Mesendoderm (in vitro differentiated cells): ENCODE data around the gene IGFLR1. TPM values are rescaled to one million over a fixed set of nuclear protein-coding genes. Genes with fewer than 3 reads are reported as not detected.

Experiments used
- DNase-seq: peaks from one replicate; pipeline ENCODE4 v3.0.0; 2013
- H2AK5ac ChIP-seq: 2 replicates; pipeline ENCODE4 v1.6.1; 2013; ENCODE audit warnings: low read length, inconsistent platforms
- H2BK120ac ChIP-seq: 2 replicates; pipeline ENCODE4 v1.6.1; 2013; ENCODE audit warnings: low read depth, mild to moderate bottlenecking, low read length, moderate library complexity, mixed read lengths
- H2BK15ac ChIP-seq: replicated peaks from 2 replicates; pipeline ENCODE4 v1.6.1; 2013; ENCODE audit warnings: low read depth, mild to moderate bottlenecking, moderate library complexity
- H2BK5ac ChIP-seq: 2 replicates; pipeline ENCODE4 v1.6.1; 2013; ENCODE audit warnings: low read length, inconsistent platforms
- H3K18ac ChIP-seq: 2 replicates; pipeline ENCODE4 v1.6.1; 2013; ENCODE audit warnings: mild to moderate bottlenecking, low read length, mixed read lengths
- H3K23ac ChIP-seq: one replicate; pipeline ENCODE4 v1.6.1; 2013; ENCODE audit warnings: low read length
- H3K27ac ChIP-seq: 2 replicates; pipeline ENCODE4 v1.5.1; 2013; ENCODE audit warnings: low read depth, mild to moderate bottlenecking, inconsistent platforms, low read length, moderate library complexity
- H3K27me3 ChIP-seq: 2 replicates; pipeline ENCODE4 v1.6.1; 2013; ENCODE audit warnings: low read length, control low read depth, mild to moderate bottlenecking, inconsistent platforms; ENCODE audit not compliant: insufficient read depth, poor library complexity
- H3K36me3 ChIP-seq: 2 replicates; pipeline ENCODE4 v1.6.1; 2013; ENCODE audit warnings: low read length, inconsistent platforms; ENCODE audit not compliant: control insufficient read depth, insufficient read depth
- H3K4ac ChIP-seq: one replicate; pipeline ENCODE4 v1.6.1; 2013; ENCODE audit warnings: low read depth, mild to moderate bottlenecking, low read length, moderate library complexity
- H3K4me1 ChIP-seq: 2 replicates; pipeline ENCODE4 v1.6.1; 2013; ENCODE audit warnings: low read depth, low read length, inconsistent platforms; ENCODE audit not compliant: control insufficient read depth
- H3K4me2 ChIP-seq: 2 replicates; pipeline ENCODE4 v1.6.1; 2013; ENCODE audit warnings: low read length
- H3K4me3 ChIP-seq: 2 replicates; pipeline ENCODE4 v1.5.1; 2013; ENCODE audit warnings: mild to moderate bottlenecking, low read length
- H3K56ac ChIP-seq: one replicate; pipeline ENCODE4 v1.6.1; 2013; ENCODE audit warnings: low read length
- H3K79me1 ChIP-seq: 2 replicates; pipeline ENCODE4 v1.6.1; 2013; ENCODE audit warnings: low read length, inconsistent platforms
- H3K79me2 ChIP-seq: 2 replicates; pipeline ENCODE4 v1.6.1; 2013; ENCODE audit warnings: mild to moderate bottlenecking, low read length; ENCODE audit not compliant: control insufficient read depth, insufficient read depth
- H3K9ac ChIP-seq: 2 replicates; pipeline ENCODE4 v1.6.1; 2013; ENCODE audit warnings: low read length, inconsistent platforms
- H4K5ac ChIP-seq: one replicate; pipeline ENCODE4 v1.6.1; 2013; ENCODE audit warnings: low read length
- H4K8ac ChIP-seq: one replicate; pipeline ENCODE4 v1.6.1; 2013; ENCODE audit warnings: low read depth, mild to moderate bottlenecking, control low read depth, low read length, moderate library complexity
- WGBS: extraction: QIAGEN DNeasy Blood & Tissue Kit; methylation state at CpG from one replicate; pipeline ENCODE4 v1.1.7; 2013; ENCODE audit warnings: low lambda C conversion rate, missing lambda C conversion rate; ENCODE audit not compliant: insufficient coverage; ENCODE audit errors: extremely low coverage; 5-methylcytosine and 5-hydroxymethylcytosine counted together
- polyA plus RNA-seq, 2 experiments: library from polyadenylated mRNA; stranded (reverse); fragments of 200-250 nt; gene quantifications; one replicate each; pipeline ENCODE4 v1.2.3, GENCODE V29; 2013

Gene IGFLR1, protein sequence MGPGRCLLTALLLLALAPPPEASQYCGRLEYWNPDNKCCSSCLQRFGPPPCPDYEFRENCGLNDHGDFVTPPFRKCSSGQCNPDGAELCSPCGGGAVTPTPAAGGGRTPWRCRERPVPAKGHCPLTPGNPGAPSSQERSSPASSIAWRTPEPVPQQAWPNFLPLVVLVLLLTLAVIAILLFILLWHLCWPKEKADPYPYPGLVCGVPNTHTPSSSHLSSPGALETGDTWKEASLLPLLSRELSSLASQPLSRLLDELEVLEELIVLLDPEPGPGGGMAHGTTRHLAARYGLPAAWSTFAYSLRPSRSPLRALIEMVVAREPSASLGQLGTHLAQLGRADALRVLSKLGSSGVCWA
- 6.2 TPM for polyA plus RNA-seq (2013, experiment 1 of 2)
- polyA plus RNA-seq (2013, experiment 2 of 2) = 5.7 TPM

DNA sequence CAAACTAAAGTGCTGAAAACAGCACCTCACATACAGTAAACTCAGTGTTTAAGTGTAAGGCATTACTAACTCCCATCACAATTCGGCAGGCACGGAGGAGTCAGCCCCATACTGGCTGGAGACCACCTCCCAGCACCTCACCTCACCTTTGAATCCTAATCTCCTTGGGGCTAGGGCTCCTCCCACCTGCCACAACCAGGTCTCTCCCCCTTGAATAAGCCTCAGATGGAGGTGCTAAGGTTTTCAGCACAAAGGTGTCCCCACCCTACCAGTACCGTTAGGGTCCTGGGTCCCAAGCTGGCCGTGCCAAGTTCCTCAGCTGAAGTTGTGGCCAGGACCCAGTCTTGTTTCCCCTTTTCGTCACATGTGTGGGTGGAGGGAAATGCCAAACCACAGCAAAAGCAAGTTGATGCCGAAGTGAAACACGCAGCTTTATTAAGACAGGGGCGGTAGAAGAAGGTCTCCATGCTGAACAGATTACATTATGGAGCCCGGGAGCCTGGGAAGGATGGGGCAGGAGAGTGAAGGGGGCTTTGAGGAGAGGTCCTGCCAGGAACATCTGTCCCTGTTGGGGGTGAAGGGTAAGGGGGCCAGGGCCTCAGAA is at the start of gene IGFLR1:
TSS of gene IGFLR1 (minus strand) at position 332 of the 604 bp plus-strand sequence. CDS start 1,272 bp downstream, outside the sequence.
- Histone ChIP-seq H3K4ac (no peak within 1 kb of the TSS), H3K18ac (no peak within 1 kb of the TSS), H3K4me2 (no peak within 1 kb of the TSS), H3K56ac (peak within 1 kb of the TSS; percentile 74), H2BK15ac (no peak within 1 kb of the TSS), H3K4me1 (no peaks in the 10 kb centered on the region), H4K5ac (no peak within 1 kb of the TSS), H2AK5ac (no peak within 1 kb of the TSS), H3K79me2 (no peaks in the 10 kb centered on the region), H3K27ac (no peak within 1 kb of the TSS), H3K4me3 (no peak within 1 kb of the TSS), H4K8ac (no peak within 1 kb of the TSS), H2BK5ac (no peak within 1 kb of the TSS), H3K23ac (no peak within 1 kb of the TSS), H3K79me1 (no peaks in the 10 kb centered on the region), H3K9ac (no peak within 1 kb of the TSS), H2BK120ac (no peak within 1 kb of the TSS), H3K36me3 (peaks cover 7% of the 10 kb centered on the region), H3K27me3 (no peaks in the 10 kb centered on the region)
- no peak for DNase-seq
- no CpG with 5 or more reads among the region's 9 CpGs for WGBS

DNA sequence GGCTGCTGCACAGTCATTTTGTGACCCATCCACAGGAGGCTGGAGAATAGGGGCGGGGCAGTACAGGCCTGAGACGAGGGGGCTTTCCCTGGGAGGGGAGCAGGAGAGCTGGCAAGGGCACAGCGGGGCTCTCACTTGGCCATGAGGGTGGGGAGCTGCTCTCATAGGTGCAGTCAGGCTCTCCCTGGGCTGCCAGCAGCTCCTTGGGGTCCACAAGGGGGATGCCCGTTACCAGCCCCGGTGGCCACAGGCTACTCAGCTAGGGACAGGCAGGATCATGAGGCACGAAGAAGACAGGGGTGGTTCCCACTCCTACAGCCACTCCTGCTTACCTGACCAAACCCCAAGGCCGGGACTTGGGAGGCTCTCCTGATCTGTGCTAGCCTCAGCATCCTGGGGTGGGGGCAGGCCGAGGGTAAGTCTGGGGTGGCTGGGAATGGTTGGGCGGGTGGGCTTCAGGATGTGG is 49.6 kb upstream of the IGFLR1 start:
- Histone ChIP-seq H2BK5ac (no peak overlapping the region), H4K5ac (no peak overlapping the region), H3K18ac (no peak overlapping the region), H3K27ac (no peak overlapping the region), H2AK5ac (no peak overlapping the region), H4K8ac (no peak overlapping the region), H3K9ac (no peak overlapping the region), H3K79me1 (no peaks in the 10 kb centered on the region), H3K4me1 (no peaks in the 10 kb centered on the region), H3K79me2 (no peaks in the 10 kb centered on the region), H3K4me3 (no peak overlapping the region), H3K23ac (no peak overlapping the region), H3K27me3 (peaks cover 5% of the 10 kb centered on the region), H2BK120ac (no peak overlapping the region), H3K56ac (no peak overlapping the region), H3K4ac (no peak overlapping the region), H3K36me3 (no peaks in the 10 kb centered on the region), H3K4me2 (no peak overlapping the region), H2BK15ac (no peak overlapping the region)
- whole genome bisulfite sequencing = no CpG with 5 or more reads among the region's 9 CpGs
- no peak for DNase-seq

DNA sequence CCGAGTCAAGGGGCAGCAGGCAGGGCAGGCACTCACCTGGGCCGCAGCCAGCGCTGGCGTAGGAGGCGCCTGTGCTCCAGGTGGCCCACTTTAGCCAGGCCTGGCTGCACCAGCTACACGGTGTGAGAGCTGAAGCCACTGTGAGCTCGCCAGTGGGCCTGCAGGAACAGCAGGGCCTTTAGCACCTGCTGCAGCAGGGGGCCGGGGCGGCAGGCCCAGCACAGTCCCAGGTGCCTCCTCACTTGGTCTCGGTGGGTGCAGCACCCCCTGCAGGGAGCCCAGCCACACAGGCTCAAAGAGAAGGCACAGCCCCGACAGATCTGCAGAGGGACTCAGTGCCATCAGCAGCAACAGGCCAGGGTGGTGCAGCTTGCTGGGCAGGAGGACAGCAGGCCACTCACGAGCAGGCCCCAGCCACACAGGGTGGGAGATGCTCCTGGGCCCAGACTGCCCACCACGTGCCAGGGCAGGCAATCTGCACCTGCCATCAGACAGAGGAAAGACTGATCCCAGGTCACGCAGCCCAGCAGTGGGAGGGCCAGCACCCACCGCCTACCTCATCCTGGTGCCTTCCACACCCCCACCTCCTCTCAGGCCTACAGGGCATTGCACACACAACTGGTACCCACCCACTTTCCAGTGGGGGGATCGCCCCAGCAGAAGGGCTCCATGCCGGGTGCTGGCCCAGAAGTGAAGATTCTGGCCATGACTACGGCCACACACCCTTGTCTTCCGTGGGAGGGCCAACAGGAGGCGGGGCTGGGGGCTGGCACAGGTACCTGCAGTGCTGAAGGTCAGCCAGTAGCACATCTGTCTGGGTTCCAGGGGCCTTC is 48.9 kb upstream of the IGFLR1 start:
- Histone ChIP-seq H2BK15ac (no peak overlapping the region), H3K79me2 (no peaks in the 10 kb centered on the region), H3K4me3 (no peak overlapping the region), H3K27me3 (no peaks in the 10 kb centered on the region), H3K4me1 (no peaks in the 10 kb centered on the region), H2AK5ac (no peak overlapping the region), H3K23ac (no peak overlapping the region), H2BK120ac (no peak overlapping the region), H4K5ac (no peak overlapping the region), H3K18ac (no peak overlapping the region), H4K8ac (no peak overlapping the region), H2BK5ac (no peak overlapping the region), H3K56ac (no peak overlapping the region), H3K36me3 (no peaks in the 10 kb centered on the region), H3K79me1 (no peaks in the 10 kb centered on the region), H3K4me2 (no peak overlapping the region), H3K9ac (no peak overlapping the region), H3K27ac (no peak overlapping the region), H3K4ac (no peak overlapping the region)
- DNase-seq = no peak
- no CpG with 5 or more reads among the region's 20 CpGs for WGBS

DNA sequence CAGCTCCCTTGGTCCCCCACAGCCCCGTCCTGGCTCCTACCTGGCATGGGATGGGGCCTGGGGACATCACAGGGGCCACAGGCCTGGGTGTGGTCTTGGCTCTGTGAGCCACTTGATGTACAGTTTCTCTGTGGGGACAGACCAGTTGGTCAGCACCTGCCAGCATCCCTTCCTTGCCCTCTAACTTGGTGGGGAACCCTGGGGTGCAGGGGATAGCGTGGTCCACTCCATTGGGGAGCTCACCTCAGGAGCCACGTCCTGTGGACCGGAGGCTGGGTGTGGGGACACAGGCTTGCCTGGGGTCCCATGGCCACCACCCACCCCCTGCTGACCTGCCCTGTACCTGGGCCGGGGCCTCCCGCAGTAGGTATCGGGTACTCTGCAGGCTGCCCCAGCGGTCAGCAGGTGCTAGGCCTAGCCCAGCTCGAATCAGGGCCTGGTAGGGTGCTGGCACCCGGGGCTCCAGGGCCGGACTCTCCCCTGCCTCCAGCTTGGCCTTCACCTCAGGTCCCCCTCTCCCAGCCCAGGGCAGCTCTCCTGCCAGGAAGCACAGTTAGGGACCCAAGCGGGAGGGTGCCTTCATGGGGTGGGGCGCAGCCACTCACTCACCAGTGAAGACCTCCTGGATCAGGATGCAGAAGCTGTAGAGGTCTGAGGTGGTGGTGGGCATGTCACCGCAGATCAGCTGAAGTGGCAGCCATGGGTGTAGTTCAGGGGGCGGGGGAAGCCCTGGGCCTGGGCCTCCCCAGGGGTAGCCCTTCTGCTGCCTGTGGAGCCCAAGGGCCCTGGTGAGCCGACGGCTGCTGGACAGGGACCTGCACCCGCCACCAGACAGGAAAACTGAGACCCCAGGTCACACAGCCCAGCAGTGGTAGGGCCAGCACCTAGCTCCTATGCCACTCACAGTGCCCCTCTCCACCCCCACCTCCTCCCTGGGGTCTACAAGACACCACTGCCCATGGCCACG is 48.0 kb upstream of the IGFLR1 start:
- Histone ChIP-seq H2BK5ac (no peak overlapping the region), H3K23ac (no peak overlapping the region), H3K36me3 (no peaks in the 10 kb centered on the region), H2AK5ac (no peak overlapping the region), H3K4me1 (no peaks in the 10 kb centered on the region), H3K27ac (no peak overlapping the region), H3K56ac (no peak overlapping the region), H2BK120ac (no peak overlapping the region), H3K4me3 (no peak overlapping the region), H3K79me2 (no peaks in the 10 kb centered on the region), H3K79me1 (no peaks in the 10 kb centered on the region), H3K4me2 (no peak overlapping the region), H3K18ac (no peak overlapping the region), H4K5ac (no peak overlapping the region), H4K8ac (no peak overlapping the region), H3K27me3 (no peaks in the 10 kb centered on the region), H3K4ac (no peak overlapping the region), H3K9ac (no peak overlapping the region), H2BK15ac (no peak overlapping the region)
- no CpG with 5 or more reads among the region's 19 CpGs for WGBS
- no peak for DNase-seq
